HCT116 (cell line): Measurements from ENCODE around the gene CHID1. TPM values are rescaled to one million over a fixed set of nuclear protein-coding genes. Genes with fewer than 3 reads are reported as not detected.
A peak's percentile ranks its signal among the peaks of the same experiment; 100 is the strongest.

Experiments
- ATAC-seq: fragments of 200-7000 bp; cut with Tn5 transposase; 2 replicates; pipeline ENCODE4 v1.9.1; 2020; ENCODE audit warnings: mild to moderate bottlenecking, moderate library complexity
- BruUV-seq: library from RNA; stranded (reverse); fragments of 400-500 nt; replicated peaks from 2 replicates; lab custom pipeline; 2021; lab: Mats Ljungman, UMichigan
- CTCF ChIA-PET: fragments of 300-600 bp; sonication (Branson Sonifier 250); formaldehyde crosslinking; loops from one replicate; lab custom pipeline; 2021; ENCODE audit warnings: antibody characterized with exemption; lab: Charles Lee
- POLR2A ChIA-PET: fragments of 300-600, 350-600 bp; sonication (Branson Sonifier 250); formaldehyde crosslinking; loops from one replicate; lab custom pipeline; 2021; ENCODE audit warnings: antibody characterized with exemption; lab: Charles Lee
- RAD21 ChIA-PET, 2 experiments: fragments of 300-600 bp; sonication (Branson Sonifier 250); formaldehyde crosslinking; loops; one replicate each; lab custom pipeline; 2023; ENCODE audit warnings: low total read pairs in 2 of 2; ENCODE audit not compliant: uncharacterized antibody in 2 of 2, unreplicated experiment in 2 of 2, low non-redundant PET in 1 of 2; lab: Charles Lee
- DNase-seq: peaks from one replicate; pipeline ENCODE4 v3.0.0-alpha.2; 2010; ENCODE audit warnings: low read depth, low spot score
- H2AFZ ChIP-seq: fragments of 200-600 bp; shearing (Covaris generic), sonication (generic); 2 replicates; pipeline ENCODE4 v1.6.1; 2017; ENCODE audit warnings: low read depth, mixed run types, mixed read lengths, antibody characterized with exemption, low read length; ENCODE audit not compliant: poor library complexity, severe bottlenecking
- H3K27ac ChIP-seq: 2 replicates; pipeline ENCODE4 v1.5.1; 2012; ENCODE audit warnings: low read depth, low read length
- H3K27me3 ChIP-seq: fragments of 200-600 bp; sonication (generic); 2 replicates; pipeline ENCODE4 v1.6.1; 2016; ENCODE audit warnings: mixed run types, low read length, mixed read lengths; ENCODE audit not compliant: insufficient read depth
- H3K36me3 ChIP-seq, 2 experiments: fragments of 200-500 bp in 1 of 2; fragments of 200-600 bp in 1 of 2; sonication (Bioruptor generic) in 1 of 2; sonication (generic) in 1 of 2; 2 replicates each; pipeline versions ENCODE4 v1.5.1 to v1.6.1; 2014 to 2016; ENCODE audit warnings: low read length in 2 of 2, inconsistent platforms in 1 of 2, mixed read lengths in 1 of 2, mixed run types in 1 of 2; ENCODE audit not compliant: insufficient read depth in 2 of 2, control insufficient read depth in 1 of 2
- H3K4me1 ChIP-seq, 2 experiments: fragments of 200-600 bp in 1 of 2; sonication (generic) in 1 of 2; 2 replicates each; pipeline versions ENCODE4 v1.5.1 to v1.6.1; 2012 to 2017; ENCODE audit warnings: low read length in 2 of 2, inconsistent platforms in 1 of 2, mild to moderate bottlenecking in 1 of 2, mixed read lengths in 1 of 2, mixed run types in 1 of 2, moderate library complexity in 1 of 2; ENCODE audit not compliant: insufficient read depth in 2 of 2, control insufficient read depth in 1 of 2
- H3K4me2 ChIP-seq: fragments of 200-600 bp; sonication (generic); 2 replicates; pipeline ENCODE4 v1.6.1; 2017; ENCODE audit warnings: mixed run types, low read length, mixed read lengths
- H3K4me3 ChIP-seq, 2 experiments: fragments of 200-600 bp in 1 of 2; sonication (generic) in 1 of 2; replicated peaks in 1 of 2; 2 replicates each; pipeline ENCODE4 v1.5.1; 2011 to 2016; ENCODE audit warnings: low read length in 2 of 2, control low read depth in 1 of 2, low read depth in 1 of 2, mild to moderate bottlenecking in 1 of 2, mixed read lengths in 1 of 2, mixed run types in 1 of 2
- H3K79me2 ChIP-seq: fragments of 200-600 bp; sonication (generic); 2 replicates; pipeline ENCODE4 v1.6.1; 2017; ENCODE audit warnings: mild to moderate bottlenecking, mixed run types, low read length, moderate library complexity, mixed read lengths; ENCODE audit not compliant: insufficient read depth
- H3K9ac ChIP-seq: fragments of 200-600 bp; sonication (generic); 2 replicates; pipeline ENCODE4 v1.6.1; 2016; ENCODE audit warnings: low read length, mixed read lengths
- H3K9me2 ChIP-seq: fragments of 200-600 bp; sonication (generic), shearing (Covaris generic); 2 replicates; pipeline ENCODE4 v1.6.1; 2017; ENCODE audit warnings: mixed run types, mild to moderate bottlenecking, moderate library complexity; ENCODE audit not compliant: insufficient read depth
- H3K9me3 ChIP-seq, 2 experiments: fragments of 200-500 bp in 1 of 2; fragments of 200-600 bp in 1 of 2; sonication (Bioruptor generic) in 1 of 2; sonication (generic) in 1 of 2; 2 replicates each; pipeline ENCODE4 v1.6.1; 2014 to 2017; ENCODE audit warnings: low read length in 2 of 2, mixed read lengths in 2 of 2, inconsistent platforms in 1 of 2, low read depth in 1 of 2, mild to moderate bottlenecking in 1 of 2, mixed run types in 1 of 2, moderate library complexity in 1 of 2; ENCODE audit not compliant: control insufficient read depth in 1 of 2, insufficient read depth in 1 of 2
- H4K20me1 ChIP-seq: fragments of 200-600 bp; sonication (generic), shearing (Covaris generic); 2 replicates; pipeline ENCODE4 v1.6.1; 2017; ENCODE audit warnings: mixed run types, mild to moderate bottlenecking, moderate library complexity; ENCODE audit not compliant: insufficient read depth
- JUND ChIP-seq: IDR thresholded peaks from 2 replicates; pipeline ENCODE4 v1.6.1; 2012
- POLR2A ChIP-seq: IDR thresholded peaks from 2 replicates; pipeline ENCODE4 v1.7.0; 2011; ENCODE audit warnings: borderline replicate concordance; ENCODE audit not compliant: insufficient read depth, insufficient read length; ENCODE audit errors: extremely low read depth
- RAD21 ChIP-seq: IDR thresholded peaks from 2 replicates; pipeline ENCODE4 v1.6.1; 2012; ENCODE audit warnings: low read depth, mild to moderate bottlenecking
- ZFX ChIP-seq: fragments of 450-650 bp; IDR thresholded peaks from 2 replicates; pipeline ENCODE4 v1.6.1; 2017
- intact Hi-C: fragments of 100-400 bp; cut with micrococcal nuclease; formaldehyde crosslinking; loops from 2 replicates; pipeline ENCODE4 v1.10.0; 2022
- total RNA-seq: library from RNA; stranded (reverse); gene quantifications from one replicate; pipeline ENCODE4 v1.2.1, GENCODE V29; 2021; ENCODE audit not compliant: unreplicated experiment
- TF ChIP-seq, protein P1 (sequence below), 3 experiments: fragments of 200-600 bp in 1 of 3; sonication (generic) in 1 of 3; IDR thresholded peaks in 2 of 3; conservative IDR thresholded peaks in 1 of 3; 2 replicates each; pipeline ENCODE4 v1.5.1; 2012 to 2017; ENCODE audit warnings: low read depth in 2 of 3, low read length in 2 of 3, antibody characterized with exemption in 1 of 3, borderline replicate concordance in 1 of 3, control low read depth in 1 of 3, mild to moderate bottlenecking in 1 of 3, mixed read lengths in 1 of 3, mixed run types in 1 of 3, moderate library complexity in 1 of 3; ENCODE audit not compliant: insufficient read depth in 1 of 3
- TF ChIP-seq, protein P2 (sequence below): IDR thresholded peaks from 2 replicates; pipeline ENCODE4 v1.6.1; 2011; ENCODE audit warnings: mild to moderate bottlenecking, low read length, moderate library complexity; ENCODE audit not compliant: insufficient replicate concordance; ENCODE audit errors: extremely low read depth

CHID1 gene
- total RNA-seq, 1 experiment from 2014 or later, result 102 TPM

DNA sequence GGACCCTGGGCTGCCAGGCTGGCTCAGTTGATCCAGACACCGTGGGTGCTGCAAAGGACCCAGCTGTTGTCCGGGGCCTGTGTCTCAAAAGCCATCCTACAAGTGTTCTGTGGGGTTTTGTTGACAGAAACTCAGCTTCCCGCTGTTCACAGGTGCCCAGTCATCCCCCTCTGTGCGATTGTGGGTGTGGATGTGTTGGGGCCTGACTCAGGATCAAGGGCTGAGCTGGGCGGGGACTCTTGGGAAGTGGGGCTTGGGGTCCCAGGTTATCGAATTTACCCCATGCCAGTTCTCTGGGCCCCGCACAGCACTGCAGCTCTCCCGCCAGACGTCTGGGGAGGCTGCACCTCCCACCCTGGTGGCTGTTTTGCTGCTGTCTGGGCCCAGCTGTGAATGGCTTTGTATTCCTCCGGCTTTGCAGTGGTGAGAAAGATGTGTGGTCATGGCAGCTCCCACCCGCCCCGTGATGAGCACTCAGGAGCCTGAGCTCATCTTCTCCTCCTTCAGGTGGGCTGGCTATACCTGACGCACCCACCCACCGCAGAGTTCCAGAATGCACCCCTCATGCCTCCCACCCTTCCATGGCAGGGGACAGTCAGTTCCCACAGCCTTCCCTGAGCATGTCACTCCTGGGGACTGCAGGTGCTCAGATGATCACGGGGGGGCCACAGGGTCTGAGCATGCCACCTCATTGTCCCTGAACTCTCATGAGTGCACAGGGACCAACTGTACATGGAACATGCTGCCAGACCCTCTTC is 11.5 kb upstream of the CHID1 start:
- Histone ChIP-seq H2AFZ (no peak overlapping the region), H4K20me1 (no peaks in the 10 kb centered on the region; the same call in 1 of the 2 replicates), H3K27ac (no peak overlapping the region; the same call in 1 of the 2 replicates), H3K36me3 (peaks cover 0 to 1% of the 10 kb centered on the region in 2 experiments; a peak in 2 of 4 replicates), H3K79me2 (peaks cover 9% of the 10 kb centered on the region), H3K9me2 (no peaks in the 10 kb centered on the region), H3K4me1 (peaks cover 0 to 29% of the 10 kb centered on the region in 2 experiments; a peak in 2 of 4 replicates), H3K27me3 (no peaks in the 10 kb centered on the region), H3K9ac (no peak overlapping the region), H3K4me2 (0 out of 2 replicates have a peak overlapping the region, but pooled peaks have one; percentile 14), H3K4me3 (no peak overlapping the region), H3K9me3 (no peaks in the 10 kb centered on the region)
- POLR2A ChIA-PET, result no interaction called here
- CTCF ChIA-PET, result no interaction called here
- TF ChIP-seq, protein P1, sequence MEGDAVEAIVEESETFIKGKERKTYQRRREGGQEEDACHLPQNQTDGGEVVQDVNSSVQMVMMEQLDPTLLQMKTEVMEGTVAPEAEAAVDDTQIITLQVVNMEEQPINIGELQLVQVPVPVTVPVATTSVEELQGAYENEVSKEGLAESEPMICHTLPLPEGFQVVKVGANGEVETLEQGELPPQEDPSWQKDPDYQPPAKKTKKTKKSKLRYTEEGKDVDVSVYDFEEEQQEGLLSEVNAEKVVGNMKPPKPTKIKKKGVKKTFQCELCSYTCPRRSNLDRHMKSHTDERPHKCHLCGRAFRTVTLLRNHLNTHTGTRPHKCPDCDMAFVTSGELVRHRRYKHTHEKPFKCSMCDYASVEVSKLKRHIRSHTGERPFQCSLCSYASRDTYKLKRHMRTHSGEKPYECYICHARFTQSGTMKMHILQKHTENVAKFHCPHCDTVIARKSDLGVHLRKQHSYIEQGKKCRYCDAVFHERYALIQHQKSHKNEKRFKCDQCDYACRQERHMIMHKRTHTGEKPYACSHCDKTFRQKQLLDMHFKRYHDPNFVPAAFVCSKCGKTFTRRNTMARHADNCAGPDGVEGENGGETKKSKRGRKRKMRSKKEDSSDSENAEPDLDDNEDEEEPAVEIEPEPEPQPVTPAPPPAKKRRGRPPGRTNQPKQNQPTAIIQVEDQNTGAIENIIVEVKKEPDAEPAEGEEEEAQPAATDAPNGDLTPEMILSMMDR (IDR thresholded peaks at IDR 0.05 in 2 of 3, conservative IDR thresholded peaks at IDR 0.05 in 1 of 3; ENCODE audit: borderline replicate concordance in 1 of 3, insufficient read depth in 1 of 3, low read depth in 2 of 3, low read length in 2 of 3), result no peak
- no peak for TF ChIP-seq POLR2A
- TF ChIP-seq JUND, result no peak
- RAD21 ChIA-PET, result no interaction called here
- BruUV-seq, result no TSS peak
- no peak for ATAC-seq
- intact Hi-C loops, result no loop called here
- DNase-seq, result no peak

DNA sequence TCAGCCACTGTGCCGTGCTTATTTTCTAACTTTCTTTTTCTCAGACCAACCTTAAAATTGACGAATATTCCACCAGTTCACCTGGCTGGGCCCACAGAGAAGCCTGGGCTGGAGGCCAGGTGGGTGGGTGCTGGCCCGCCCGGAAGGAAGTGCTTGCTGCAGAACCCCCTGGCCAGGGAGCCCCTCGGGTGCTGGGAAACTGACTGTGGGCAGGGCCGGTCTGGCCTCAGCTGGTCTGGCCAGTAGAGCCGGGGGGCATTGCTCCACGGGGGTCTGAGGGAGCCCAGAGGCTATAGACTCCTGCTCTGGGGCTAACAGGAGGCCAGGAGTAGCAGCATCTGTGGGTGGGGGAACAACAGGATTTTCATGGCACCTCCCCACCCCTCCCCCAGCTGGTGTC is 6.8 kb upstream of the CHID1 start:
- ChIA-PET POLR2A (no interaction called here), RAD21 (no interaction called here)

More for the DNA sequence above, 6.8 kb upstream of the CHID1 start:
- ATAC-seq (no peak), DNase-seq (no peak)
- Histone ChIP-seq H3K4me3 (no peak overlapping the region), H3K79me2 (no peaks in the 10 kb centered on the region), H3K4me1 (peaks cover 0 to 8% of the 10 kb centered on the region in 2 experiments; a peak in 1 of 4 replicates), H3K9me2 (no peaks in the 10 kb centered on the region), H3K27me3 (no peaks in the 10 kb centered on the region), H3K27ac (no peak overlapping the region), H3K9me3 (no peaks in the 10 kb centered on the region), H2AFZ (no peak overlapping the region), H4K20me1 (no peaks in the 10 kb centered on the region), H3K9ac (no peak overlapping the region), H3K36me3 (no peaks in the 10 kb centered on the region), H3K4me2 (no peak overlapping the region)
- TF ChIP-seq ZFX (no peak), RAD21 (no peak)
- TF ChIP-seq, protein P2, sequence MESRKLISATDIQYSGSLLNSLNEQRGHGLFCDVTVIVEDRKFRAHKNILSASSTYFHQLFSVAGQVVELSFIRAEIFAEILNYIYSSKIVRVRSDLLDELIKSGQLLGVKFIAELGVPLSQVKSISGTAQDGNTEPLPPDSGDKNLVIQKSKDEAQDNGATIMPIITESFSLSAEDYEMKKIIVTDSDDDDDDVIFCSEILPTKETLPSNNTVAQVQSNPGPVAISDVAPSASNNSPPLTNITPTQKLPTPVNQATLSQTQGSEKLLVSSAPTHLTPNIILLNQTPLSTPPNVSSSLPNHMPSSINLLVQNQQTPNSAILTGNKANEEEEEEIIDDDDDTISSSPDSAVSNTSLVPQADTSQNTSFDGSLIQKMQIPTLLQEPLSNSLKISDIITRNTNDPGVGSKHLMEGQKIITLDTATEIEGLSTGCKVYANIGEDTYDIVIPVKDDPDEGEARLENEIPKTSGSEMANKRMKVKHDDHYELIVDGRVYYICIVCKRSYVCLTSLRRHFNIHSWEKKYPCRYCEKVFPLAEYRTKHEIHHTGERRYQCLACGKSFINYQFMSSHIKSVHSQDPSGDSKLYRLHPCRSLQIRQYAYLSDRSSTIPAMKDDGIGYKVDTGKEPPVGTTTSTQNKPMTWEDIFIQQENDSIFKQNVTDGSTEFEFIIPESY, result no peak
- intact Hi-C loops, result no loop called here
- no TSS peak for BruUV-seq
- CTCF ChIA-PET, result no interaction called here
